ENCODE data around the gene MFF.
"Not testable (repeated sequence)": the region's sequence is repeated elsewhere in the genome, so short reads cannot be mapped to it uniquely, and the experiment has no call there.

MFF gene

GRCh38 chr2:227339098-227339599 is 14.1 kb downstream of the MFF start:
- no peak for DNase-seq

- DNase-seq, result no peak
These were observed 15.1 kb downstream of the MFF start for GRCh38 chr2:227340106-227340505.

- DNase-seq, result no peak
These were observed 16.5 kb downstream of the MFF start for GRCh38 chr2:227341553-227341952.

- no peak for DNase-seq
These were observed 19.2 kb downstream of the MFF start for GRCh38 chr2:227344231-227344630.

- DNase-seq, result no peak
These were observed 22.1 kb downstream of the MFF start for GRCh38 chr2:227347117-227347516.

GRCh38 chr2:227348324-227348723 is 23.3 kb downstream of the MFF start:
- DNase-seq, result no peak

GRCh38 chr2:227349989-227350612 is 25.1 kb downstream of the MFF start:
- no peak for DNase-seq

- DNase-seq, result no peak
These were observed 26.6 kb downstream of the MFF start for GRCh38 chr2:227351639-227352038.

GRCh38 chr2:227360351-227360750 is 35.3 kb downstream of the MFF start:
- no peak for DNase-seq

- DNase-seq, result no peak
These were observed 38.7 kb downstream of the MFF start for GRCh38 chr2:227363756-227364155.

- not testable (repeated sequence) for DNase-seq
These were observed 39.7 kb downstream of the MFF start for GRCh38 chr2:227364585-227365263.

GRCh38 chr2:227365833-227366232 is 40.8 kb downstream of the MFF start:
- DNase-seq, result no peak

GRCh38 chr2:227366769-227367426 is 41.8 kb downstream of the MFF start:
- DNase-seq, result no peak

- DNase-seq, result no peak
These were observed 42.4 kb downstream of the MFF start for GRCh38 chr2:227367427-227367795.

- DNase-seq, result no peak
These were observed 43.5 kb downstream of the MFF start for GRCh38 chr2:227368574-227368973.

GRCh38 chr2:227370092-227370491 is 45.0 kb downstream of the MFF start:
- DNase-seq, result no peak

- no peak for DNase-seq
These were observed 45.8 kb downstream of the MFF start for GRCh38 chr2:227370791-227371312.

- DNase-seq, result no peak
These were observed 48.3 kb downstream of the MFF start for GRCh38 chr2:227373389-227373788.

- DNase-seq, result peak; percentile 24
These were observed 49.1 kb downstream of the MFF start for GRCh38 chr2:227374158-227374557.

- DNase-seq, result no peak
These were observed 51.8 kb downstream of the MFF start for GRCh38 chr2:227376656-227377396.

- no peak for DNase-seq
These were observed 52.7 kb downstream of the MFF start for GRCh38 chr2:227377467-227378351.

- DNase-seq, result no peak
These were observed 53.3 kb downstream of the MFF start for GRCh38 chr2:227378371-227378782.
